GM12891 (cell line): Measurements from ENCODE around the gene TECPR1.

Source experiments
- PAX5 ChIP-seq: IDR thresholded peaks from 2 replicates; pipeline ENCODE4 v1.6.1; 2011; ENCODE audit warnings: low read length, moderate library complexity, mild to moderate bottlenecking; ENCODE audit not compliant: insufficient read depth, severe bottlenecking
- POLR2A ChIP-seq: IDR thresholded peaks from 2 replicates; pipeline ENCODE4 v1.6.1; 2011; ENCODE audit warnings: low read depth, low read length, control low read depth
- POLR2AphosphoS5 ChIP-seq: IDR thresholded peaks from 2 replicates; pipeline ENCODE4 v1.6.1; 2011; ENCODE audit warnings: low read depth, low read length, control low read depth
- POU2F2 ChIP-seq: IDR thresholded peaks from 2 replicates; pipeline ENCODE4 v1.6.1; 2011; ENCODE audit warnings: low read depth, mild to moderate bottlenecking, control low read depth, low read length, moderate library complexity
- TAF1 ChIP-seq: IDR thresholded peaks from 2 replicates; pipeline ENCODE4 v1.6.1; 2011; ENCODE audit warnings: low read depth, low read length, control low read depth

GRCh38 chr7:98194186-98194585 lies 57.8 kb downstream of the TECPR1 start:
- TF ChIP-seq POLR2A (no peak), TAF1 (no peak), POLR2AphosphoS5 (no peak), PAX5 (no peak), POU2F2 (no peak)
